Posterior cingulate gyrus (tissue), 11 donors: Measurements from ENCODE around the gene CCZ1.
"Not testable (repeated sequence)": the region's sequence is repeated elsewhere in the genome, so short reads cannot be mapped to it uniquely, and the experiment has no call there.

Experiments used
- DNase-seq, 10 donors: peaks; one replicate each; pipeline versions ENCODE4 v3.0.0 to v3.0.0-alpha.2; 2020 to 2021; ENCODE audit warnings: mixed read lengths in 3 of 10
- intact Hi-C: fragments of 100-400 bp; cut with DNase I; formaldehyde crosslinking; loops from one replicate; pipeline ENCODE4 v1.15.1; 2023

The CCZ1 gene

DNA sequence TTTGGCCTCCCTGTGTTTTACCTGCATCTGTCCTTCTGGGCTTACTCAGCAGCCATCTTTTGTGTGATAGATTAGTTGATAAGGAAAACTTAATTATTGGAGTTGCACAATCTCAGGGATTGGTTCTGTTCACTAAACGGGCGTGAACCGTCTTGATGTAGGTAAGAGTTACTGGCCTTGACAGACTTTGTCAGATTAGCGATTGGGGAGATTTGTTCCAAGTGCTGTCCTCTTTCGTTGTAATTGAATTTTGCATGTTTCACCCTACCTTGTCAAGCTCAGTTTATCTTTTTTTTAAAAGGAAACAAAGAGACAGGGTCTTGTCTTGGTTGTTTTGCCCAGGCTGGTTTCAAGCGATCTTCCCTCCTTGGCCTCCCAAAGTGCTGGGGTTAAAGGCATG, 4.5 kb downstream of the CCZ1 start:
- intact Hi-C loops, DNase-seq: not testable (repeated sequence)

DNA sequence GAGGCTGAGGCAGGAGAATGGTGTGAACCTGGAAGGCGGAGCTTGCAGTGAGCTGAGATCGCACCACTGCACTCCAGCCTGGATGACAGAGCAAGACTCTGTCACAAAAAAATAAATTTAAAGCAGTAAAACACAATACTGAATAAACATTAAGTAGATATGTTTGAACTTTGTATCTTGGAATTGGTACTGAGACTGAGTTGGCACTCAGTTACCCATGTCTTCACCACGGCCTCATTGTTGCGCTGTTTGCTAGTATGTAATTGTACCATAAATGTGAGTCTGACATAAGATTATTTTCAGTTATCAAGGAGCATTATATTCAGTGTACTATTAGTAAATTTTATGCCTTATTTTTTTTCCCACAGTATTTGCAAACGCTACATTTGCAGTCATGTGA, 6.2 kb downstream of the CCZ1 start:
- intact Hi-C loops, DNase-seq: not testable (repeated sequence)

DNA sequence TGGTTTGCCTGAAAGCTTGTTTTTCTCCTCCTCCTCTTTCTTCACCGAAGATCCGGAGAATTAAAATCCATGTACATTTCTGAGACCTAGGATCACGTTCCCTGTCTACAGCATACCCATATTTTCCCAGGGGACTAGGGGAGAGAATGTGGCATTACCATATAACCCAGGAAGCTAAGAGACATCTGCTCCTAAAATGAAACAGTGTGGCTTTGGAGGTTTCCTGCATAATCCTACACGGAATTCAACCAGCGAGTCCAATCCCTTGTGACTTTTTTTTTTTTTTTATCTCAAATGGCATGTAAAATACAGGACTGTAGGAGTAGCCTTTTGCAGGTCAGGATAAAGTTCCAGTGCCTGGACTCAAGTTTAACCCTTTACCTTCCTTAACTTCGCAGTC, 10.3 kb downstream of the CCZ1 start:
- intact Hi-C loops, DNase-seq: not testable (repeated sequence)

DNA sequence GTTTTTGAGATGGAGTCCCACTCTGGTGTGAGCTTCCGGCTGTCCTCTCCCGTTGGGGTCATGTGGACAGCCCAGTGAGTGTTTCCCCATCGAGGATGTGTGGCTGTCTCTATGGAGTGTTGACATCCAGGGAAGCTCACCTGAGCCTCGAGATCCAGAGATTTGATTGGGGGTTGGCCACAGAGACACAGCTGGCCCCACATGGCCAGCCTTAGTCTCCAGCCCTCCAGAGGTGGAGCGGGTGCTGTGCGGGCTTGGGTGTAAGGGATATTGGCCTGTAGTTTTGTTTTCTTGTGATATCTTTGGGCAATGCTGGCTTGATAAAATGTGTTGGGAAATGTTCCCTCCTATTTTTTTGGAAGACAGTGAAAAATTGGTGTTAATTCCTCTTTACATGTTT, 18.0 kb downstream of the CCZ1 start:
- peak in 1 of 10 donors; percentile 1 for DNase-seq
- intact Hi-C loops = not testable (repeated sequence)

DNA sequence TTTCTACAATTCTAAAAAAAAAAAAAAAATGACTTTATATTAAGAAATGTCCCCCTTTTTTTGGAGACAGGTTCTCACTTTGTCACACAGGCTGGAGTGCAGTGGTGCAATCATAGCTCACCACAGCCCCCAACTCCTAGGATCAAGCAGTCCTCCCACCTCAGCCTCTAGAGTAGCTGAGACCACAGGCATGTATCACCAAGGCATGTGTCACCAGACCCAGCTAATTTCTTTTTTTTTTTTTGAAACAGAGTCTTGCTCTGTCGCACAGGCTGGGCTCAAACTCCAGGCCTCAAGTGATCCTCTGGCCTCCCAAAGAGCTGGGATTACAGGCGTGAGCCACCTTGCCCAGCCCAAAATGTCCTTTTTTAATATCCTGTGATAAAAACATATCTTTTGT, 25.6 kb downstream of the CCZ1 start:
- intact Hi-C loops, DNase-seq: not testable (repeated sequence)

DNA sequence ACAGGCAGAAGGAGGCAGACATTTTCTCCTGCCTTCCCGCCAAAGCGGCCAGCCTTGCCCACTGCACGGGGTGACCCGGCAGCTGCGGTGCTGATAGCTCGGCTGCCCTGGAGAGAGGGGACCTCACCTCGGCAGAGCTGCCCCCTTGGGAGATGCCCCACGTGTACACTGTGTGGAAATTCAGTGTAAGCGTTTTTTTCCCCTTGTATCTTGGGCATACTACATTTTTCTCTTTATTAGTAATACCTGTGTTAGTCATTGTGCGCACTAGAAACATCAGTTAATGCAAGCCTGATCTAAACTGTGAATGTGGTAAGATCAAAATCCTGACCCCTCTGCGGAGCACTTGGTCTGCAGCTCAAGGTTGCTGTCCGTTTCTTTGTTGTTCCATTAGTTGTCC, 26.1 kb downstream of the CCZ1 start:
- intact Hi-C loops, DNase-seq: not testable (repeated sequence)

DNA sequence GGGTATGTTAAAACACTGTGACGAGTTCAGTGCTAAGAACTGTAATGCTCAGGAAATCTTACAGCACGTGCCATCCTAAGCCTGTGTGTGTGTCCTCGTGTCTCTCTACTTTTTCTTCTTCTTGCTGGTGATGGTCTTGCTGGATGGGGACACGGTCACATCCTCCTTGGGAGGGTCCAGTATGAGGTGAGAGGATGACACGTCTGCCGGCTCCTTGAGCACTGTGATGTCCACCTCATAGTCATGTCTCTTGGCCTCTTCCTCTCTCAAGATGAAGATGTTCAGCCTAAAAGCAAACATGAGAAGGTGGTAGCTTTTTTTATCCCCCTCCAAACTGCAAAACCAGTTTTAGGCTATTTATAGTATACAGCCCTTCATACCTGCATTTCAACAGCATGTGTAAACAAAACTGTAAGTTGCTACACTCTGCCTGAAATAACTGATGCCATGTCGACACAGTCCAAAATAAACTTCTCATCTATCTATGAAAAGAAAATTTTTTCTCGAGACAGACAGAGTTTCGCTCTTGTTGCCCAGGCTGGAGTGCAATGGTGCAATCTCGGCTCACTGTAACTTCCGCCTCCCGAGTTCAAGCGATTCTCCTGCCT, 27.8 kb downstream of the CCZ1 start:
- intact Hi-C loops, DNase-seq: not testable (repeated sequence)

DNA sequence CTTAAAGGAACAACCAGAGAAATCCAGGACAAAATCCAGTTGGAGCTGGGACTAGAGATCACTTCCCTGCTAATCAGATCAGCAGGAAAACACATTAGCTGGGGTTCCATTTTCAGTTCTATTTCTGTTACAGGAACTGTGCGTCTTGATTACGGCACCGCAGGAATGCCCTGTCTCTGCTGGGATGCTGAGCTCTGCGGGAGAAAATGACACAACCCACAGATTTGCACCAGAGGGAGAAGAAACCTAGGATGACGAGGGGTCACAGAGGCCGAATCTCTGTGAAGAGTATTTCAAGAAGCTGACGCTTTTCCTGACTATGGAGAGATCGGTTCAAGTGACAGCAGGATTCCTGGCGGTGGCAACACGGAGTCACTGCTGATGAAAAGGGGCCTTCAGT, 31.8 kb downstream of the CCZ1 start:
- DNase-seq, intact Hi-C loops: not testable (repeated sequence)

DNA sequence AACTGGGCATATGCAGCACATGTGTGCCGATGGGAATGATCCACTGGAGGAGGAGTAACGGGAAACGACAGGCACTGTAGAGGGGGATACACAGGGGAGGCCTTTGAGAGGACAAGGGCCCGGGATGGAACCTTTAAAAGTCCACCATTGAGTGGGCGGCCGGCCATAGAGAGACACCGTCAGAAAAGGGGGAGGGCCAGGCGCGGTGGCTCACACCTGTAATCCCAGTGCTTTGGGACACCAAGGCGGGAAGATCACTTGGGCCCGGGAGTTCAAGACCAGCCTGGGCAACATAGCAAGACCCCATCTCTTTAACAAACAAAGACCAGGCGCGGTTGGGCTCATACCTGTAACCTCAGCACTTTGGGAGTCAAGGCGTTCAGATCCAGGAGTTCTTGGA, 32.7 kb downstream of the CCZ1 start:
- intact Hi-C loops = not testable (repeated sequence)
- DNase-seq = peak in 1 of 10 donors; percentile 60

DNA sequence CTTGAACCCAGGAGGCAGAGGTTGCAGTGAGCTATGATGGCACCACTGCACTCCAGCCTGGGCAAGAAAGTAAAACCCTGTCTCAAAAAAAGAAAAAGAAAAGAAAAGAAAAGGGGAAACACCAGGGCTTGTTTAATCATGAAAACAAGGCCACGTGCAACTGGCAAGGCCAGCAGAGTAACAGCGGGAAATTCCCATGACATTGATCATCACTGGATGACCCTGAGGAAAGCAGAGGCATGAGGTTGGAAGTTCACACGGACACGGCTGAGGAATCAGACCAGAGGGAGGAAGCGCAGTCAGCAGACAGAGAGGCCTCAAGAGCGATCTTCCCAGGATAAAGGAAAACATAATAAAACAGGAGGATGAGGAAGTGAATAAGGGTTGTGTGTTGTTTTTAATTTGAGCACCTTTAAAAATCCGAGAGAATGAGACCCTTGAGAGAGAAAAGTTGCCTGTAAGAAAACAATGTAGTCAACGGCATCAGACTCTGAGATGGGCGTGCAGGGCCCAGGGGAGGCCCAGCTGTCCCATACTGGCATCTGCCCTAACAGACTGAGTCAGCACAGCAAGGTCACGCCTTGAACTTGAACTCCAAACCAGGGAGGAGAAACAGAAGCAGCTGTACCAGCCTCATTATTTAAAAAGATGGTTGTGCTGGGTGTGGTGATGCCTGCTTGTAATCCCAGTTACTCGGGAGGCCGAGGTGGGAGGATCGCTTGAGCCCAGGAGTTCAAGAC, 33.5 kb downstream of the CCZ1 start:
- DNase-seq, intact Hi-C loops: not testable (repeated sequence)

DNA sequence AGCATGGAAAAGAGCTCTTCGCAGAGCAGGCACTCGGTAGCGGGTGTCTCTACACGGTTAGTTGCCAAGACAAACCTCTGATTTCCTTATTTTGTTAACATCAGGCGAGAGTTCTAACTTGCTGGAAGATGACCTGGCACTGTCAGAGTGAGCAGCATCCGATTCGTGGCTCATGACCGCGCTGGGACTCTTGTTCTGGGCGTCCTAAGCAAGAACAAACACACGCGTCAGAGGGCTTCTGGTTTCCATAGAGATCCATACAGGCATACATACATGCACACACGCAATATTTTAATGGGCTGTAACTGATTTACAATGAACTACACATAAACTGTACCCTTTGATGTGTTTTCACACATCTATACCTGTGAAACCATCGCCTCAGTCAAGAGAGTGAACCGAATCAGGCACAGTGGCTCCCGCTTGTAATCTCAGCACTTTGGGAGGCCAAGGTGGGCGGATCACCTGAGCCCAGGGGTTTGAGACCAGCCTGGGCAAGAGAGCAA, 36.5 kb downstream of the CCZ1 start:
- DNase-seq, intact Hi-C loops: not testable (repeated sequence)

DNA sequence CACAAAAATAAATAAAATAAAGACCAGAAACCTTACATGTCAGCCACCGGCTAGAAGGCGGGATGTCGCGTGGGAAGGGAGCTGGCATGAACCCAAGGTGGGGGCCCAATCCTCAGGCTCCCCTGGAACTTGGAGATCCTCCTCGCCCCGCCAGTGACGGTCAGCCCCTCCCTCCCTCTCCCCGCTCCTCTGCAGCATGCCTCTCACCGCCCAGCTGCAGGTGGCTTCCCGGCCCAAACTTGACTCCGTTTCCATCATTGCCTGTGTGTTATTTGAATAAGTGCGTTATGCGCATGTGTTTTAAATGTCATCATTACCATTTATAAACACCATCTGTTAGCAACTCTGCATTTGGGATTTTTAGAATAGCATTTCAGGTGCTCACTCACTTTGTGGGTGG, 64.7 kb downstream of the CCZ1 start:
- intact Hi-C loops = not testable (repeated sequence)

DNA sequence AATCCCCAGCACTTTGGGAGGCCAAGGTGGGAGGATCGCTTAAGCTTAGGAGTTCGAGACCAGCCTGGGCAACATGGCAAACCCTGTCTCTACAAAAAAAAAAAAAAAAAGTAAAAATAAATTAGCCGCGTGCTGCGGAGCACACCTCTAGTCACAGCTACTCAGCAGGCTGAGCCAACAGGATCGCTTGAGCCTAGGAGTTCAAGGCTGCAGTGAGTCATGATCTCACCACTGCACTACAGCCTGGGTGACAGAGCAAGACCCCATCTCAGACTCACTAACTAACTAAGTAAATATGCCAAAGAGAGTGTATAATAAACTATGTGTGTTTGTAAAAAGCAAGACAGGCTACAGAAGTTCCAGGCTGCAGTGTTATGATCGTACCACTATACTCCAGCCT, 65.3 kb downstream of the CCZ1 start:
- DNase-seq, intact Hi-C loops: not testable (repeated sequence)

More for the DNA sequence above, 64.7 kb downstream of the CCZ1 start:
- peak in 4 of 10 donors; percentile 29 to 77 (median 66) for DNase-seq

DNA sequence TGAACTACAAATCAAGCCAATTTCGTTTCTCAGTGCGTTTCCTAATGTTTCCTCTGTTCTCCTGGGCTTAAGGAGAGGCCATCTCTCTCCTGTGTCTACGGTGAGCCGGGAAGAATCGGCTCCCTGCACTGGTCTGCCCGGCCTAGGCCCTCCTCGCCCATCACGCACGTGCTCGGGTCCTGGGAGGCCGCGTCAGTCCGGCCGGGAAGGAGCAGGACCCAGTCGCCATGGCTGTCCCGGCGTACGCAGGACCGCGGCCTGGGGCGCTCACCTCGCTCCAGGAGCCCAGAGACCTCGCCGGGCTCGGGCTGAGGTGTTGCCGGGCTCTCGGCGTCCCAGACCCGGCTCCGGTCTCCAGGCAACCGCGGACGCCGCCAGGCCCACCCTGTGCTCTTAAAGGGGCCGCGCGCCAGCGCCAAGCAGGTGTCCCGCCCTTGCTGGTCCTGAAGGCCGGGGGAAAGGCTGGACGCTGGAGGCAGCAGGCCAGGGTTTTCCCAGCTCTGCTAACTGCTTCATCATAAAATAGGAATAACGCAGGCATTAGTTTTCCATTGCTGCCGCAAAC, 71.9 kb downstream of the CCZ1 start, which contains the start of gene RSPH10B:
Gene RSPH10B, minus strand, starts transcription at position 343 of the 565 bp plus-strand sequence. CDS start 3,573 bp downstream, outside the sequence.
- DNase-seq, intact Hi-C loops: not testable (repeated sequence)

DNA sequence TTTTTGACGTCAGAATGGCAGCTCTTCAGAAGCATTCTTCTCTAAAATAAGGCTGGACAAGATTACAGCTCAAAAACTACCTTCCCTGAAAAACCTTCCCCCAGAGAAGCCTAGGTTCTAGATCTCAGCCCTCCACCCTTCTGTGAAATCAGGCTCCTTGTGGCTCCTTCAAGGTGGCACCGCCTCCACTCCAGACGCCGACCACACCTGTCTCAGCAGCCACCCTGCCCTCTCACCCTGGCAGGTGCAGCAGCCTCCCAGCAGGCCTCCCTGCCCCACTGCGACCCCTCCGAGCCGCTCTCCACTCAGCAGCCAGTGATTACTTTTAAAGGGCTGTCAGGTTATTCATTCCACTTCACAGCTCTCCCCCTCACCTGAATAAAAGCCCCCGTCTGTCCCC, 75.0 kb downstream of the CCZ1 start:
- intact Hi-C loops = not testable (repeated sequence)

More for the DNA sequence above, 75.0 kb downstream of the CCZ1 start:
- DNase-seq = not testable (repeated sequence)
